Activated T-cell treated with anti-CD3 and anti-CD28 coated beads for 1 hour (primary cell): ENCODE measurements around the gene PCDH9.

Experiments
- DNase-seq: peaks from one replicate; pipeline ENCODE4 v3.0.0-alpha.2; 2020; ENCODE audit warnings: low read depth

PCDH9 gene

DNA sequence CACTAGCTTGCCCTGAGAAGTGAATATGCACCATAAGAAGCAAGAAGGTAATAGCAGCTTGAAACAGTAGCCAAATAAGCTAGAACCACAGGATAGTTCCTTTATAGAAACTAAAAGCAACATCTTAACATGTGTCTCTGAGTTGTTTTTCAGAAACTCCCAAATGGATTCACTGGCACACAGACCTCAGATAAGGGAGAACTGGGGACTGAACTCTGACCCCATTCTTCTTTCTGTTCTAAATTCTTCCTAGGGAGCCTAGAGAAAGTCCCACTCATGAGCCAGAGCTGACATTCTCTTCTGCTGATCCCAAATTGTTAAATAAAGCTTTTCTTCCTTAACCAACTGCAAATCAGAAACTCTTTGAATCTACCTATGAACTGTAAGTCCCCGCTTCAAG, 146.1 kb downstream of the PCDH9 start:
- no peak for DNase-seq

DNA sequence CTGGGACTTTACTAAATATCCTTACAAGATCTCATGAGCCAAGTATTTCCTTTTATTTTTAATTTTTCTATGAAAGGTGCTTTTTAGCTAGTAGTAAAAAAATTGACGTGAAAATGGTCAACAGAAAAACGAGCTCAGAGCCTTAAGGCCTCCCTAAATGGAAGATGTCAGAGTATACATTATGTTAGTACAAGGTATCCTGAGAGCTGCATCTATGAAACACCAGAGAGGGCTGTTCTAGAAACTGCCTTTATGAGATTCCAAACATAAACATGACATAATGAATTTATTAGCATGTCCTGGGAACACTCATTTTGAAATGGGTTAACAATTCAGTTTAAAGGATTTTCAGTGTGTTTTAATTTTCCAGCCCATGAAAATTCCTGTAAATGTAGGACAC, 146.6 kb downstream of the PCDH9 start:
- DNase-seq, result no peak

DNA sequence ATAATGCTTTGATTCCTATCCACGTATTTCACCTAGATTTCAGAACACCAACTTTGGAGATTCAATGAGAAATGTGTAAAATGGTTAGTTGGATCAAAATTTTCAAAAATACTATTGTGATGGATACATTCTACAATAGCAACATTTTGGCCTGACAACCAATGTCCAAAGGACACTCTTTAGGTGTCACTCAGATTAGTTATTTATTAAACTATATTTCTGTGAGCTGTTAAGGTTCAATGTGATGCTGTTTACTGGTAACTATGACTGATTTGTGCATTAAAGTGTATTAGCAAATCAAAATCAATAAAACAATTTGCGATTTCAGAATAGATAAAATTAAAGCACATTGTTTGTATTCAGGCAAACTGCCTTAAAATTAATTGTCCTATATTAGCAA, 149.8 kb downstream of the PCDH9 start:
- DNase-seq, result no peak

DNA sequence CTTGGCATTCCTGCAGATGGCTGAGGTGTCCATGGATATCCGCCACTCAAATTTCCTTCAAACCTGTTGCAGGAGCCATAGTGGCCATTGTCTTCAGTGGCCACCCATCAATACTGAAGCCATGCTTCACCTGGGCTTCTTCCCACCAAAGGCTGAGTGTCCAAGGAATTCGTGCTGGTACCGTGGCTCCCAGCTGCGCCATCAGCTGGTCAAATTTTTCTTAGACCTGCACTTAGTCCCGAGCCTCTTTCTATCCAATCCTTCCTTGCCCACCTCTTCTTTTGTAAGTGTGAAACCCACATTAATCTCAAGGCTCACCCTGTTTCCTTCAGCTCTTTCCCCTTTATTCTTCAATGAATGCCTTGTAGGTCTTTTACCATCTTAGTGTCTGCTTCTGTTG, 152.1 kb downstream of the PCDH9 start:
- DNase-seq, result no peak

DNA sequence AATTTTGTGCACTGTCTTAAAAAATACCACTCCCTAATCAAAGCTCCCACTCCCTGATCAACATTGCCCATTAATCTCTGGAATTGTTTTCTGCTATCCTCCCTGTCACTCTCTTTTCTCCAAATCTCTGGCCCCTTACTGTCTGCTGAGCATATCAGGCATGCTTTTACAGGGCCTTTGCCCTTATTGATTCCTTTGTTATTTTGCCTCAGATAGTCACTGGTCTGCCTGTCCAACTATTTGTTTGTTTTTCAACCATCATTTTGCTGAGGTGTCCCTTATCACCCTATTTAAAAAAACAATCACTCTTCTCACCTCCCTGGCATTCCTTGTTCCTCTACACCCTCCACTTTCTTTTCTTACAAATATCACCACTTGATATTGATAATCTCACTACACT, 153.0 kb downstream of the PCDH9 start:
- no peak for DNase-seq

DNA sequence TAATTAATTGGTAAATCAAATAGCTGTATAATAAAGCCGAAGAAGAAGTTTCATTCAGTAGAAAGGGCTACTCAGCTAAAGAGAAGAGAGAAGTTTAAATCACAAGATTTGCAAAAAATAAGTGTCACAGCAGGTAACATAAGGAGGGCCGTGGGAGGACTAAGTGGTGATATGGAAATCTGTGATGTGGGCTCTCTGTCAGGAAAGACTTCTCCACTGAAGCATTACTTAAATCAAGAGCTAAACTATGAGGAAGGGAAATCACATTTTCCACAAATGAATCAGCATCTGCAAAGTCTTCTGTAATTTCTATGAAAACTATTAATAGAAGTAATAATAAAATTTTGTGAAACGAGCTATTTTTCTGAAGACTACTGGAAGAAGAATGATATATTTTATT, 153.8 kb downstream of the PCDH9 start:
- DNase-seq, result no peak

DNA sequence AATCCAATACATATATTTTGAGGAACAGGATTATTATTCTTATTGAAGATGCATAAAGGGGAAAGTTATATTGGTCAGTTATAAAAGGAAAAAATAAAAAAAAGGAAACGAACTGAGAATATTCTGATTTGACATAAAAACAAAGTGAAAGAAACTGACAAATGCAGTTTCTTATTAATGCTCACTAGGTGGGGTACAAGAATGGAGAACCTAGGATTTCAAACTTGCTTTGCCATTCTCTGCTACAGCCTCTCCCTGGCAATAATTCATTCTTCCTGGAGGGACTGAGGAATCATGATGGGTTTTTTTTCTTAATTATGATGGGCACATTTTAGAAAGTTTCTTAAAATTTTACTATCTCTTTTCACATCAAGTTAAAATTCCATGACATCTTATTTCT, 154.9 kb downstream of the PCDH9 start:
- DNase-seq, result no peak

DNA sequence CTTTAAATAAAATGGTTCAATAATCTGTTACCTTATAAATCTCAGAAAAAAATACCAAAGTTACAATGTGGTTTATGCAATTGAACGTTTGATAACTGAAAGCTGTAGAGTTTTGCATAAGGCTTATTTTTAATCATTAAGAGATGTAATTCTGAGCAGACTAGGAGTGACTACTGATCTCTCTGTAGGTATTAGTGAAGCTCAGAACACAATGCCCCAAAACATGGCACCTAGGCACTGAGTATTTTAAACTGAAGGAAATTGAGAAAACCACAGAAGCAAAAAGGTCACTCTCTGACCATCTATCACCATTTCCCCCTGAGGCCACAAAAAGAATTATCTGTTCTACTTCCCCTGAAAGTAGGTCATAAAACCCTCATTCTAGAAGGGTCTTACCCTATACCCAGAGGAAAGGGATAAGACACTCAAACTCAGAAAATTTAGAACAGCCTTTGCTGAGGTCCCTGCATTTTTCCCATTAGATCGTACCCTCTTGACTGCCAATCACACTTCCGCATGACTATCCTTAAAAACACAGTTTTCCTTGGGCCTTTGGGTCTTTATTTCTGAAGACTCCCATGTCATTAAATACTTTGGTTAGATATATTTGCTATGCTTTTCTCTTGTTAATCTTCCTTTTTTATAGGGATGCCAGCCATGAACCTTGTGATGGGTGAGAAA, 158.1 kb downstream of the PCDH9 start:
- no peak for DNase-seq

DNA sequence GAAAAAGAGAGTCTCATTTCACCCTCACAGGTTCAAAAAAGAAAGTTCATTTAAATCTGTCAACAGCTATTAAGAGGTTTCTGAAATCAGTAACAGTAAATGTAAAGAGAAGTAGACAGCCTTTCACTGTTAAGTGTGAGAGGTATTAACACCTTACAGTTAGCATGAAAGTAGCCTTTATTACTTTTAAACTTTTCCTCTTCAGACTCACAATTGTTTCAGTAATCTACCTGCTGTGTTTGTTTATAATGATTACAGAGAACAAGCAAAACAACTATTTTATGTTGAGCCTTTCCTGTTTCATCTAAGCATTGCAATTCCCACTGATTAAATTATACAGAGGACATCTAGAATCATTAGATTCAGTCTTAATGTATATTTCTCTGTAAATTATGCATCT, 159.8 kb downstream of the PCDH9 start:
- no peak for DNase-seq

DNA sequence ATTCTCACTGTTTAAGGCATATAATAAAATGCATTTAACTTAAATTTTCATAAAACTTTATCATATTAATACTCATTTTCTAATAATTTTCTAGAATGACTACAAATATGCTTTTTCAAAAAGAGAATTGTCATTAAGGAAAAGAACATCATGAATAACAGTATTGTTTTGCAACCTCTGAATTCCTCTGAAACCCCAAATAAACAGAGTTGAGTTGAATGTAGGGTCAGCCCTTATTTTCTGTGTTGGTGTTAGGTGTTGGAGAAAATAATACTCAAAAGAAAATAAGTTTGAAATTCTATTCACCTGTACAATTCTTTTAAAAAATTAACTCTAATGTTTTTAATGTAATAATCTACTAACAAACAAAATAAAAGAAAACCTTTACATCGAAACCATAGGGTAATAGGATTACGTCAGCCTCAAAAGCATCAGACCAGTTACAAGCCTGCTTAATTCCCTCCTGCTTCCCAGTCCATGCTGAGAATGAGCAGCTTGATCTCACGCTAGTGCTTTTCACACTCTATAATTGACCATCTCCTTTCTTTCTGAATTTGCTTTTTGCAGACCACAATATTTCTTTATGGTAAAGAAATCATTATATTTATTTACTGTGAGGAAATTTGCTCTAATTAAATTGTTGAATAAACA, 160.9 kb downstream of the PCDH9 start:
- no peak for DNase-seq

DNA sequence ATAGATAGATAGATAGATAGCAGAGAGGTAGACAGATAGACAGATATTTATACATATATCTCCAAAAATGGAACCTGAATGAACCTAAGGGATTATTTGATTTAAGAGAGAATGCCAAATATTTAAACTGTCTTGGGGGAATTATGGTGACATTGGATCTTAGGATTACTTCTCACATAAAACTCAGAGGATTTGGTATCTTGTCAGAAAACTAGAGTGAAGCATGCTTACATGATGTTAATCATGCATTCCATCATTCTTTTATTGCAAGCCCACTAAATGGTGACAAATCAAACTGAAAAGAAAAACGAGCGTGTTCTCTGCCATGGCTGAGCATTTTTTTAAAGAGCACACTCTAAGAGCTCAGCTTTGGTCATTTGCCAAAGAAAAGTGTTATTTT, 165.2 kb downstream of the PCDH9 start:
- no peak for DNase-seq

DNA sequence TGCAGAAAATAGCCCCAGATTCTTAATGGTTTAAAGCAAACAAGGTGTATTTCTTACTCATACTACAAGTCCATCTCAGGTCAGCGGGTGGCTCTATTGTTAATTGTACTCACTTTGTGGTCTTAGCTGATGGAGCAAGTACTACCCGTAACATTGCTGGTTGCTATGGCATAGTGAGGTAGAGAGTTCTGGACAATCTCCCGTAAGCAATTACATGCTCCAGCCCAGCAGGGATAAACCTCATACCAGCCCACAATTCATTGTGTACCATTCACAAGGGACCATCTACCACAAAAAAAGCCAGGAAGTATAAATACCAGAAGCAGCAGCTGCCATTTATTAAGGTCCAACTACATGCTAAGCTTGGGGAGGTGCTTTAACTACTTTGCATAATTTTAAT, 167.1 kb downstream of the PCDH9 start:
- DNase-seq, result no peak

DNA sequence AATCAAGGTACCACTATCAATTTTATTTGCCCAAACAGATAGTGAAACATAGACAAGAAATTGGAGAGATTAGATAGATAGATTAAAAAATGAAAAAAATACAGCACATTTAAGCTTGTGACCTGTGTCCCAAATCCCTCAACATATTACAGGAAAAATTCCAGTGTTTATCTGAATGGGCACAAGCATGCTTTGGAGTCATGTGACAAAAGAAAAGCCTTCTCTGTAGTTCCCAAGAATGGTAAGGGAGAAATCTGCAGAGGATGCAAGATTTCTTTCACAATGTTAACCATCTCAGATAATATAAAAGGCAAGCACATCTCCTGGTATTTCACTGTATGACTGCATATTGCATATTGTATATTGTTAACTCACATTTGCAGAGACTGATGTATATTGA, 168.0 kb downstream of the PCDH9 start:
- no peak for DNase-seq

DNA sequence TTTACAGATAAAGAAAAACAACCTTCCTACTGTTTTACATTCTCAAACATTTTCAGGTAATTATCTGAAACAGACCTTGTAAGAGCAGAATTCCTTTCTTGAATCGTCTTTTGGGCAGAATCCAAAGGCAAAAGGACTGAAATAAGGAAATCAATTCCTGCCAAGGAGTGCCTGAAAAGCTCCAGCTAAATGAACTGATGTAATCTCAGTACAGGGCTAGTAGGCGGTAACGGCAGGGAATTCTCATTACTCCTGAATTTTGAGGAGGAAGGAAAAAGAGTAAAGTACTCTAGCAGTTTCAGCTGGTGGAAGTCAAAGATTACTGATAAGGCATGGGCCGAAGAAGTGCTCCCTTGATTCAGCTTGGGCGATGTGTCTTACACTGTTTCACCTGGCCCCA, 168.4 kb downstream of the PCDH9 start:
- DNase-seq, result no peak

DNA sequence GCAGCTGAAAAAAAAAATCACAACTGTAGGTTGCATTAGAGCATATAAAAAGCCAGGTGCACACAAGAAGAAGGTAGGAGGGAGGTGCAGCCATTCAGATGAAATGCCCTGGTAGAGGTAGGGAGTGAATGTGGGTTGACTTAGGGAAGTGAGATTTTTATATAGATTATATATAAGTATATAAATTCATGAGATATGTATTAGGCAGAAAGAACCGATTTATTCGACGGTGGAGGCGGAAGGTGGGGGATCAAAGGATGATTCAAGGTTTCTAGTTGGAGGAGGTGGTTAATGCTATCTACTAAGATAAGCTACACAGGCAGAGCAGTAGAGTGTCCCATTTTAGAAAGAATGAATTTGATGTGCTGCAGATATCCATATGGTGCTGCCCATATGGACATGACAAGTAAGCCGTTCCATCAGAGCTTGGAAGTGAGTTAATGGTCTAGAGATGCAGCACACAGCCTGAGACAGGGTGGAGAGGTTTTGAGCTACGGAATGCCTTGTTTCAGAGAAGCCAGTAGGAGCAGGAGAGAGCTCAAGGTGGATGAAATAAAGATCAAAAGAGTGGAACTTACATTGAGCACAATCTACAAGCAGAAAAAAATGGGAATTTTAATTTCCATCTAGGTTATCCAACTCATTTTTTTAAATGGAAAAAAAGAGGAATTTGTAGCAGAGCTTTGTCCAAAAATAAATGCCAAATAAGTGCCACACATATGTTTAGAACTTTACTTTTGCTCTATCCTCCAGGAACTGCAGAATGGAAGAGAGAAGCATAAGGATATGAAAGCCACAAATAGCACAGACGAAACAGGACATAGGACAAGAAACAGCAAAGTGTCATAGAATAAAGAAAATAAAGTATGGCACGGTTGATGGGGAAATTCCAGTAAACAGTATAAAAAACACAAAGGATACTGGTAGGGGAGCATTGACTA, 177.3 kb downstream of the PCDH9 start:
- no peak for DNase-seq

DNA sequence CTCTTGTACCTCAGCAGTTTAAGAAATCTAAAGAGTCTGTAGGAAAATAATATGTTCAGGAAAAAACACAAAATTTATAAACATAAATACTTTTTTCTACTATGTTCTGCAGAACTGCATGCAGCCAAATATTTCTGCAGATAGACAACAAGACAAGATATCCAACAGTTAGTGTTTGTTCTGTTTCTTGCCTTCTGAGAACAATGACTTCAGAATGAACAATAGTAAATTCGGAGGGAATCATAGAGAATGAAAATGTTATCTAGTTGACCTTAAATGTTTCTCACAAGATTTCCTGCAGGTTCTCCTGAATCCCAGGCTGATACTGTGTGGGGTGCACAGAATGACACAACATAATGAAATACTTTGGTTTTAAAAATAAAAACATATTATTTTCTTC, 180.4 kb downstream of the PCDH9 start:
- no peak for DNase-seq

DNA sequence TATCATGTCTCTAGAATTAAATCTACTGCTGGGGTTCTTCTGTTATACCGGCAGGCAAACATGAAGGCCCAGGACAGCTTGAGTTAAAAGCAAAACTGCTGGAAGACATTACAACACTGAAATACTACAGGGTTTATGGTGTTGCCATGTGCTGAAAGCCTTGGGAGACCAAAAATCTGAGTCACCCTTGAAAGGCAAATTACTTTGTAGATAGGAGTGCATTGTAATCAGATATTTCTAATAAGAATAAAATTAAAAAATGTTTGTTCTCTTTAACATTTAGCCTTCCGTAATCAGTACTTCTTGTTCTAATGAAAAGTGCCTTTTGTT, 181.3 kb downstream of the PCDH9 start:
- DNase-seq, result no peak

DNA sequence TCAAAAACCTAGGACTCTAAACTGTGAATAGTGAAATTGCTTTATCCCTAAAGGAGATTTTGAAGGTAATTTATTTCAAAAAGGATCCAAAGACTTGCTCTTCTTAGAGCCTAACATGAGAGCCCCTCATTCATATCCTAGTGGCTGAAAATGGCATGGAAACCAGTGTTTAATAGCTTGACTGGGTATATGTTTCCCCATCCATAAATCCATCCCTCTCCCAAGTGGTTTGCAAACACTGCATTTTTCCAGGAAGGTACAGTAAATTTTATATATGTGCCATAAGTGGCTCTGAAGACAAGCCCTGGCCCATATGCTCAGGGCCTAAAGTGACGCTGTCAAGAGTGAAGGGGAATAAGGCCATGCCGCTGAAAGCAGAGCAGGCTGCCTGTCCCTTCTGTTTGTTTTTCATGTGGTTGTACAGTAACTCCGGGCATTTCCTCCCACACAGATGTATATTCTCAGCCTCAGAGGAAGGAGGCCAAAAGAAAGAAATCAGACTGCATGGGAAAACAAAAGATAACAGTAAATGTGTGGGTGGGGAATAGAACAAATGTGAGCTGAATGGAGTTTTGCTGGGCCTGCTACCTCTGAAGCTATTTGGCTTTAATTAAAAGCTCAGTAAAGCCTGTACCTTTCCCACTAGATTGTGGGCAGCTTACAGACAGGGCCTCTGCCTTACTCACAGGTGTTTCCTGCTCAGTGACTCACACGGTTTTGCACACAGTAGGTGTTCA, 181.9 kb downstream of the PCDH9 start:
- no peak for DNase-seq

DNA sequence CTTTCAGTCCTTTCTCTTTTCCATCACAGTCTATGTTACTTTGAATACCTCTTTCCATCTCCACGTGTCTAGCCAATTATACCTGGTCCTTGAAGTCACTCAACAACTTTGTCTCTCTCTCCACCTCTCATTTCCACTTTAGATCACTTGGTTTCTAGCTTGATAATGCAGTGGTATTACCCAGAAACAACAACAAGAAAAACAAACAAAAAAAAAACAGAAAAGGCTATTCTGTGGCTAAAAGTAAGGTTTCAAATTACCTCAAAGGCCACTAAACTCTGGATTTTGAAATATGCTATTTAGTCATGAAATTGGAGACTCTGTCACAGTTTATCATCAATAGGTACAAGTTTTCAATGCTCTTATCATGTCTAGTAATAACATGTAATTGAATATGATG, 184.8 kb downstream of the PCDH9 start:
- no peak for DNase-seq

DNA sequence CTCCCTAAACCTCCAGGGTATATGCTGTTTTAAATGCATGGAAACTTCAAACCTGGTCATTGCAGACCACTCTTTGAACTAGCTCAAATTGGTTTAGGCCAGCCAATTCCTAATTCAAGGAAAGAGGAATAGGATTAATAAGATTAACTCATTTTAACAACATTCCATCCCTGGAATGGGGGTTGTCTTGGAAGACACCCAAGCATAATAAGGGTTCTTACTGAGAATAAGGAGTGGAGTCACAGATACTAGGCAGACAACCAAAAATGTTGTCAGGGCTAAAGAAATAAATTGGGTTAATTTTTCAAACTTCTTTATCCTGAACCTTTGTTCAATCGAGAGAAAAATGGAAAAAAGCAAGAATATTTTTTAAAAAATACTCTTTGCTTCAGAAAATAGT, 186.2 kb downstream of the PCDH9 start:
- no peak for DNase-seq

DNA sequence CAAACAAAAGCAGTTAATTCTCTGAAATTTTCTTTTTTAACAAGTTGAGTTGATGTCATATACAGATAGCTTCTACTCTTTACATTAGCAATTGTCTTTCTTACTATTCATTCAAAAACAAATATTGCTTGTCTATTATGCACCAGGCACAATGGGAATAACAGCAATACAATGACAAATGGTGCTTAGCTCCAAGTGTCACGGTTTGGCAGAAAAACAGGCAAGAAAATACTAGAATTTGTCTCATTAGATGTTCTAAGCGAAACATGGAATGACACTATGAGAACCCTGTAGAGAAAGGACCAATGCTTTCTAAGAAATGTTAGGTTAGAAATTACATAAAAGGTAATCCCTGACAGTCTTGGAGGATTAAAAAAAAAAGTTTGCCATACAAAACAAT, 187.6 kb downstream of the PCDH9 start:
- no peak for DNase-seq

DNA sequence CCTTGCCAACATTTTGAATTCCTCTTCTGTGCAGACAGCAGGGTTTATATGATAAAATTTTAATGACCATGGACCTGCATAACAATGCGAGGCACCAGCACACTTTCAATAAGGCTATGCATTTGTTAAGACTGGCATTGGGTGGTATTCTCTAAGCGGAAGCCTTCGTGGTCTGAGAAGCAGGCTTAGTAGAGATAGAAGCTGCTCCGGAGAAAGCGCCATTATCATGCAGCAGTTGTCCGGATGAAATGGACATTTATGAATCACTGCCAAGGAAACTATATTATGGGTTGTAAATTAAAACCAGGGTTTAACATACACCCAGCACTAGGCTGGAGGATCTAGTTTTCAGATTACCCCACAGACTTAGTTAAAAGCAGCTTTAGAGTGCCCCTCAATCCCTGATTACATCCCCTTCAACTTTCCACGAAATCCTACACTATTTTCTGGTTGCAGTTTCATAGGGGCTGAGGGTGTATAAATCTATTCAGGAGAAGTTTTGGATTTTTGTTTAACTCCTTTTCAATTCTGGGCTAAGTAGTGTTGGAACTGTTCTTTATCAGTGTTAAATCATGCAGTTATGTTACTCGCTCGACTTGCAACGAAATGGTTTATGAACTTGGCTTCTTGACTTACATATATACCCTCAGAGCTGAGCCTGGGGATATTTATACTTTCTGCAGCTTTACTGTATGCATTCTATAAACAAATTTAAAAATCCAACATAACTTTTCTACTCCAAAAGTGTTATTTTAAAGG, 193.3 kb downstream of the PCDH9 start:
- DNase-seq, result no peak
